Activated CD4-positive, alpha-beta T cell treated with anti-CD3 and anti-CD28 coated beads, Interleukin-2, amount 50 U/mL, for 48 hours (primary cell): ENCODE data around the gene LCE5A.
"Not testable (repeated sequence)": the region's sequence is repeated elsewhere in the genome, so short reads cannot be mapped to it uniquely, and the experiment has no call there.

ENCODE experiments used
- DNase-seq, 2 experiments: peaks; one replicate each; pipeline ENCODE4 v3.0.0-alpha.2; 2020

LCE5A gene

GRCh38 chr1:152517237-152517811 is 6.7 kb downstream of the LCE5A start:
- DNase-seq, result no peak

GRCh38 chr1:152519851-152520250 is 9.2 kb downstream of the LCE5A start:
- DNase-seq, result no peak

- no peak for DNase-seq
Measured at GRCh38 chr1:152520561-152521090, 10.0 kb downstream of the LCE5A start.

GRCh38 chr1:152525080-152525641 is 14.6 kb downstream of the LCE5A start:
- DNase-seq, result no peak

GRCh38 chr1:152533327-152533938 is 22.8 kb downstream of the LCE5A start:
- peak; percentile 60 to 67 for DNase-seq

GRCh38 chr1:152535774-152536173 is 25.2 kb downstream of the LCE5A start:
- no peak for DNase-seq

- no peak for DNase-seq
Measured at GRCh38 chr1:152537496-152537895, 26.9 kb downstream of the LCE5A start.

GRCh38 chr1:152539901-152540300 is 29.3 kb downstream of the LCE5A start:
- DNase-seq, result no peak

- DNase-seq, result no peak
Measured at GRCh38 chr1:152543820-152544219, 33.2 kb downstream of the LCE5A start.

GRCh38 chr1:152546704-152547103 is 36.1 kb downstream of the LCE5A start:
- no peak for DNase-seq

GRCh38 chr1:152548358-152548757 is 37.8 kb downstream of the LCE5A start:
- not testable (repeated sequence) for DNase-seq
